HUES48 (cell line): ENCODE results near the gene BCAM.

ENCODE experiments used
- H3K27ac ChIP-seq: one replicate; pipeline ENCODE4 v1.7.0; 2013; ENCODE audit warnings: low read depth, low read length, inconsistent platforms
- H3K27me3 ChIP-seq: 2 replicates; pipeline ENCODE4 v1.6.1; 2013; ENCODE audit warnings: mild to moderate bottlenecking, low read length; ENCODE audit not compliant: control insufficient read depth, insufficient read depth
- H3K36me3 ChIP-seq: 2 replicates; pipeline ENCODE4 v1.6.1; 2013; ENCODE audit warnings: low read length; ENCODE audit not compliant: control insufficient read depth, insufficient read depth
- H3K4me1 ChIP-seq: 2 replicates; pipeline ENCODE4 v1.6.1; 2013; ENCODE audit warnings: mild to moderate bottlenecking, low read length; ENCODE audit not compliant: control insufficient read depth, insufficient read depth
- H3K4me3 ChIP-seq: 2 replicates; pipeline ENCODE4 v1.5.1; 2013; ENCODE audit warnings: mild to moderate bottlenecking, low read depth, low read length
- H3K9ac ChIP-seq: 2 replicates; pipeline ENCODE4 v1.6.1; 2013; ENCODE audit warnings: mild to moderate bottlenecking, low read depth, low read length, moderate library complexity
- H3K9me3 ChIP-seq: 2 replicates; pipeline ENCODE4 v1.6.1; 2013; ENCODE audit warnings: low read length; ENCODE audit not compliant: control insufficient read depth, insufficient read depth

BCAM gene

DNA sequence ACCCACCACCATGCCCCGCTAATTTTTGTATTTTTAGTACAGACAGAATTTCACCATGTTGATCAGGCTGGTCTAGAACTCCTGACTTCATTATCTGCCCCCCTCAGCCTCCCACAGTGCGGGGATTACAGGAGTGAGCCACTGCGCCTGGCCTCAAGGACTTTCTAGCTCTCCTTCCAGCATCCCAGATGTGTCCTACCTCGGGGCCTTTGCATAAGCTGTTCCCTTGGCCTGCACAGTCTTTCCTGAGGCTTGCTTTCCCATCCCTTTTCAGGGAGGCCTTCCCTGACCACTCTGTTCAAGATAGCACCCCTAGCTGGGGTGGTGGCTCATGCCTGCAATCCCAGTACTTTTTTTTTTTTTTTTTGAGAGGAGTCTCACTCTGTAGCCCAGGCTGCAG lies 14.3 kb upstream of the BCAM start:
- Histone ChIP-seq H3K9ac (no peak overlapping the region), H3K27ac (no peak overlapping the region), H3K27me3 (no peaks in the 10 kb centered on the region), H3K4me1 (peaks cover 4% of the 10 kb centered on the region; the same call in 1 of the 2 replicates), H3K36me3 (peaks cover 64% of the 10 kb centered on the region), H3K9me3 (no peaks in the 10 kb centered on the region), H3K4me3 (no peak overlapping the region)

GRCh38 chr19:44795398-44795987 lies 13.4 kb upstream of the BCAM start:
- H3K27me3 ChIP-seq = no peaks in the 10 kb centered on the region
- no peak overlapping the region for H3K4me3 ChIP-seq
- peaks cover 55% of the 10 kb centered on the region for H3K36me3 ChIP-seq
- no peak overlapping the region for H3K27ac ChIP-seq
- peaks cover 10% of the 10 kb centered on the region; the same call in 1 of the 2 replicates for H3K4me1 ChIP-seq
- no peak overlapping the region for H3K9ac ChIP-seq
- H3K9me3 ChIP-seq = no peaks in the 10 kb centered on the region

- no peak overlapping the region for H3K4me3 ChIP-seq
- peak overlapping the region; percentile 80 for H3K27ac ChIP-seq
- H3K36me3 ChIP-seq = peaks cover 48% of the 10 kb centered on the region
- no peaks in the 10 kb centered on the region for H3K9me3 ChIP-seq
- no peaks in the 10 kb centered on the region for H3K27me3 ChIP-seq
- H3K9ac ChIP-seq = no peak overlapping the region
- H3K4me1 ChIP-seq = peaks cover 10% of the 10 kb centered on the region; the same call in 1 of the 2 replicates
These were observed 12.2 kb upstream of the BCAM start for GRCh38 chr19:44796701-44797115.

GRCh38 chr19:44799627-44800346 lies 9.1 kb upstream of the BCAM start:
- Histone ChIP-seq H3K9me3 (no peaks in the 10 kb centered on the region), H3K4me1 (peaks cover 10% of the 10 kb centered on the region; the same call in 1 of the 2 replicates), H3K36me3 (peaks cover 25% of the 10 kb centered on the region), H3K4me3 (no peak overlapping the region), H3K27me3 (peaks cover 28% of the 10 kb centered on the region), H3K9ac (no peak overlapping the region), H3K27ac (peak overlapping the region; percentile 71)

DNA sequence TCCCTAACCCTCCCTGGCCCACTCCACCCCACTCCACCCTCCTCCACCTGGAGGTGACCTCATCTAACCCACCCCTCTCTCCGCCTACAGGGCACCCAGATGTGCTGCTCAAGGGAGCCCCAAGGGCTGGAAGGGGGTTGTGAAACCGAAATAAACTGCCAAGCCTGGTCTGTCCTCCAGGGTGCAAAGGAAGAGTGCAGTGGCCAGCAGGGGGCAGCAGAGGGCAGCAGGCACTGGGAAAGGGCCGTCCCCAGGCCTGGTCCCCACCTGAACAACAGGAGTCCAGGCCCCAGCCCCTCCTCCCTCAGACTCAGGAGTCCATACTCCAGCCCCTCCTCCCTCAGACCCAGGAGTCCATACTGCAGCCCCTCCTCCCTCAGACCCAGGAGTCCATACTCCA lies 8.4 kb upstream of the BCAM start:
- no peak overlapping the region for H3K9ac ChIP-seq
- H3K4me3 ChIP-seq = no peak overlapping the region
- no peaks in the 10 kb centered on the region for H3K9me3 ChIP-seq
- H3K36me3 ChIP-seq = peaks cover 20% of the 10 kb centered on the region
- H3K4me1 ChIP-seq = peaks cover 10% of the 10 kb centered on the region; the same call in 1 of the 2 replicates
- H3K27ac ChIP-seq = peak overlapping the region; percentile 71
- peaks cover 34% of the 10 kb centered on the region for H3K27me3 ChIP-seq

- Histone ChIP-seq H3K4me3 (no peak overlapping the region), H3K9ac (no peak overlapping the region)
These were observed 5.2 kb upstream of the BCAM start for GRCh38 chr19:44803442-44804428.

DNA sequence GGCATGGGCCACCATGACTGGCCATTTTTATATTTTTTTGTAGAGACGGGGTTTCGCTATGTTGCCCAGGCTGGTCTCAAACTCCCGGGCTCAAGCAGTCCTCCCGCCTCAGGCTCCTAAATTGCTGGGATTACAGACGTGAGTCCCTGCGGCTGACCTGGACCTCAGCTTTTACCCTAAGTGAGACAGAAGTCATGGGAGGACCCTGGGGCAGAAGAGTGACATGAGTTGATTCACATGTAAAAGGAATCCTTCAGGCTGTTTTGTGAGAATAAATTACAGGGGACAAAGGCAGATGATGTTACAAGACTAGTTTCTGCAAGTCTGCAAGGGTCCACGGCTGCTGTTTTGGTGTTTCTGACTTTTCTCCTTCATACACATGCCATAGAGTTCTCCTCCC lies 2.6 kb upstream of the BCAM start:
- H3K27ac ChIP-seq = no peak overlapping the region
- no peaks in the 10 kb centered on the region for H3K9me3 ChIP-seq
- peaks cover 49% of the 10 kb centered on the region for H3K27me3 ChIP-seq
- peaks cover 22% of the 10 kb centered on the region for H3K4me1 ChIP-seq
- H3K36me3 ChIP-seq = peaks cover 3% of the 10 kb centered on the region
- H3K4me3 ChIP-seq = no peak overlapping the region
- no peak overlapping the region for H3K9ac ChIP-seq

More at GRCh38 chr19:44803442-44804428, 5.2 kb upstream of the BCAM start:
- Histone ChIP-seq H3K27me3 (peaks cover 41% of the 10 kb centered on the region), H3K4me1 (peaks cover 17% of the 10 kb centered on the region; the same call in 1 of the 2 replicates), H3K36me3 (peaks cover 3% of the 10 kb centered on the region; the same call in 1 of the 2 replicates), H3K9me3 (no peaks in the 10 kb centered on the region), H3K27ac (no peak overlapping the region)

DNA sequence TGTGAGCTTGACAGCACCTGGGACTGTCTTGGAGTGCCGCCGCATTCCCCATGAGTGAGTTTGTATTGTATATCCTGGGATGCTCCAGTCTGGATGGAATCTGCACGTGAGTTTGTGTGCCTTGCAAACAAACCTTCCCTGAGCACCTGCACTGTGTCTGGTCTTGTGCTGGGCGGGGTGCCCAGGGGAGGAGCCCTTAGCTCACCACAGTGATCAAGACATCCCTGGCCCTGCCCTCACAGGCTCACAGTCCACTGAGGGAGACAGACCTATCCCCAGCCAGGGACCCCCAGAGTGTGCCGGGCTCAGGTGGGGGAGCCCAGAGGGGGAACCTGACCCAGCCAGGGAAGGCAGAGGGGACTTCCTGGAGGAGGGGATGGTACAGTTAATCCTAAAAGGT lies 1.7 kb upstream of the BCAM start:
- H3K4me3 ChIP-seq = no peak overlapping the region
- peaks cover 4% of the 10 kb centered on the region for H3K36me3 ChIP-seq
- H3K27ac ChIP-seq = no peak overlapping the region
- peaks cover 22% of the 10 kb centered on the region for H3K4me1 ChIP-seq
- H3K27me3 ChIP-seq = peaks cover 48% of the 10 kb centered on the region
- no peaks in the 10 kb centered on the region for H3K9me3 ChIP-seq
- H3K9ac ChIP-seq = no peak overlapping the region

DNA sequence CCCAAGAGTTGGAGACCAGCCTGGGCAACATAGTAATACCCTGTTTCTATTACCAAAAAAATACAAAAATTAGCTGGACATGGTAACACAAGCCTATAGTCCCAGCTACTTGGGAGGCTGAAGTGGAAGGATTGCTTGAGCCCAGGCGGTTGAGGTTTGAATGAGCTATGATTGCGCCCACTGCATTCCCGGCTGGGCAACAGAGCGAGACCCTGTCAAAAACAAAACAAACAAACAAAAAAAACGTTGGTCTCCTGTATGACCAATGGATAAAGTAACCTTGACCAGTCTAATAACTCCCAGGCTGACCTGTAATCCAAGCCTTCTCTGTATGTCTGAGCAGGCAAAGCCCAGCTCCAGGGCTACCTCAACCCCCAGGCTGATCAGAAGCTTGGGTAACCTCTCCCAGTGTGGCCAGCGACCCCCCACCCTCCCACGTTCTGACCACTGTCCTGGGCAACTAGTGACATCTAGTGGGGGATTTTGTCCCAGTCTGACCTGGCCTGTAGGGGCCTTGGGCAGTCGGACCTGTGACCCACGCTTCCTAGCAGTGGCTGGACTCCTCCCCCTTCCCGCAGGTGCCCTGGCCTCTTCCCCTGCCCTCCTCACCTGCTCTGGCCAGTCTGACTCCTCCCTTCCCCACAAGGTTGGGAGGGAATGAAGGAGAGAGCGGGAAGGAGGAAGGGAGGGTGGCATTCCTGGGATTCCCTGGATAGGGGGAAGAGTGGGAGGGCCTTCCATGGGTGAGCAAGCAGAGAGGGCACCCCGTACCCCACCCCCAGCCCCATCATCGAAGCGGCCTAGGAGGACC lies 1.0 kb upstream of the BCAM start:
- H3K4me1 ChIP-seq = peaks cover 22% of the 10 kb centered on the region

DNA sequence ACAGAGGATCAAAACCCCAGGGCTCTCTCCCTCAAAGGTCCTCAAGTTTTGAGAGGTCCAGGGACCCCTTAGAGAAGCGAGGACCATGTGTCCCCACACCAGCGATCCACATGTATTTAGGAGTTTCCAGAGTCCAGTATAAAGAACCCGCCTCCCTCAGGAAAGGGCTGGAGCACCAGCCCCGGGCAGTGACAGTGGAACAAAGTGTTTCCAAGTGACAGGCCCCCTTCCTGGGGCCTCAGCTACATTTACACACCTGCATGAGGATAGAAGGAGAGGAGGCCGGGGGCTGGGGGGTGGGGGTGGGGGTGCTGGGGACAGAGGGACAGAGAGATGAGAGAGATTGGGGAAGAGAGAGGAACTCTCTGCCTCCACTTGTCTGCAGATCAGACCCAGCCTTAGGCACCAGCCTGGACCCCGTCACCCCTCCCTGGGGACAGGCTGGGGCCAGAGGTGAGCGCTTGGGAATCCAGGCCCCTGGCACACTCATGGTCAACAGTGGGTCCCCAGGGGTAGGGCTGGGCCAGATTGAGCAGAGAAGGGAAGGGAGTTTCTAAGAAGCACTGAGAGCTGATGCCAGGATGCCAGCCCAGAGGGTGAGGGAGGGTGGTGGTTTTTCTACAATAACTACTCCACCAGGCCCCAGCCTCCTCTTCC lies 802 bp downstream of the BCAM start:
- H3K4me1 ChIP-seq = peaks cover 22% of the 10 kb centered on the region
- 0 out of 2 replicates have a peak overlapping the region, but pooled peaks have one; percentile 61 for H3K9ac ChIP-seq
- H3K27me3 ChIP-seq = peaks cover 22% of the 10 kb centered on the region
- peak overlapping the region; percentile 84 for H3K4me3 ChIP-seq
- no peaks in the 10 kb centered on the region for H3K9me3 ChIP-seq
- H3K27ac ChIP-seq = no peak overlapping the region
- peaks cover 22% of the 10 kb centered on the region for H3K36me3 ChIP-seq

More for the DNA sequence above, 1.0 kb upstream of the BCAM start:
- Histone ChIP-seq H3K4me3 (peak overlapping the region; percentile 66), H3K27ac (peak overlapping the region; percentile 78), H3K36me3 (peaks cover 4% of the 10 kb centered on the region), H3K9me3 (no peaks in the 10 kb centered on the region), H3K9ac (no peak overlapping the region), H3K27me3 (peaks cover 41% of the 10 kb centered on the region)
